ENCODE results near the gene SART3.
"Not testable (repeated sequence)": the region's sequence is repeated elsewhere in the genome, so short reads cannot be mapped to it uniquely, and the experiment has no call there.

SART3 gene

GRCh38 chr12:108578813-108579212 lies 17.8 kb upstream of the SART3 start:
- TF ChIP-seq CTCF (IDR thresholded peaks at IDR 0.05; ENCODE audit: insufficient read depth, low read depth, low read length, missing control alignments): no peak
- no peak for DNase-seq (ENCODE audit: low read depth)
- no peak overlapping the region for H3K4me3 ChIP-seq (ENCODE audit: low read length)

GRCh38 chr12:108578264-108578663 lies 17.3 kb upstream of the SART3 start:
- H3K4me3 ChIP-seq (ENCODE audit: low read length): no peak overlapping the region
- DNase-seq (ENCODE audit: low read depth): no peak
- no peak for TF ChIP-seq CTCF (IDR thresholded peaks at IDR 0.05; ENCODE audit: insufficient read depth, low read depth, low read length, missing control alignments)

DNA sequence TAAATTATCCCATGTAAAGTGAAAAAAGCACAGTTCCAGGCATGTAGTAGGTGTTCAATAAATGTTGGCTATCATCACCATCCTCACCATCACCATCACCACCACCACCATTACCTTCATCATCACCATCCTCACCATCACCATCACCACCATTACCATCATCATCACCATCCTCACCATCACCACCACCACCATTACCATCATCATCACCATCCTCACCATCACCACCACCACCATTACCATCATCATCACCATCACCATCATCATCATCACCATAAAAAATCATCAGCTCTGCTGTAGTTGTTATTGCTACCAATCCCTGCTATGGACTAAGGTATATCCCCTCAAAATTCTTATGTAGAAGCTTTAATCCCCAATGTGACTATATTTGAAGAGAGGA lies 16.5 kb upstream of the SART3 start:
- DNase-seq (ENCODE audit: low read depth): no peak
- TF ChIP-seq CTCF (IDR thresholded peaks at IDR 0.05; ENCODE audit: insufficient read depth, low read depth, low read length, missing control alignments): no peak
- H3K4me3 ChIP-seq (ENCODE audit: low read length): no peak overlapping the region

- no peak overlapping the region for H3K4me3 ChIP-seq (ENCODE audit: low read length)
- no peak for TF ChIP-seq CTCF (IDR thresholded peaks at IDR 0.05; ENCODE audit: insufficient read depth, low read depth, low read length, missing control alignments)
- DNase-seq (ENCODE audit: low read depth): no peak
These were observed 15.8 kb upstream of the SART3 start for GRCh38 chr12:108576660-108577234.

DNA sequence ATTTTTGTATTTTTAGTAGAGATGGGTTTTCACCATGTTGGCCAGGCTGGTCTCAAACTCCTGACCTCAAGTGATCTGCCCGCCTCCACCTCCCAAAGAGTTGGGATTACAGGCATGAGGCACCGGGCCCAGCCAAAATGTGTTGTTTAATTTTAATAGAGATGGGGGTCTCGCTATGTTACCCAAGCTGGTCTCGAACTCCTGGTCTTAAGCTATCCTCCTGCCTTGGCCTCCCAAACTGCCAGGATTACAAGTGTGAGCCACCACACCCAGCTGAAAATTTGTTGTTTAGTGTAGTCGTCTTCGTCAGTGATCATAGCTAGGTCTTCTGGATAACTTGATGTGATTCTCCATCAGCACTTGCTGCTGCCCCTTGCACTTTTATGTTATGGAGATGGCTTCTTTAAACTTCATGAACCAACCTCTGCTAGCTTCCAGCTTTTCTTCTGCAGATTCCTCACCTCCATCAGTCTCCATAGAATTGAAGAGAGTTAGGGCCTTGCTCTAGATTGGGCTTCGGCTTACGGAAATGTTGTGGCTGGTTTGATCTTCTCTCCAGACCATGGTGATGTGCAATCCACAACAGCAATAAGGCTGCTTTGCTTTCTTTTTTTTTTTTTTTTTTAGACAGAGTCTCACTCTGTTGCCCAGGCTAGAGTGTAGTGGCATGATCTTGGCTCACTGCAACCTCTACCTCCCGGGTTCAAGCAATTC lies 14.4 kb upstream of the SART3 start:
- DNase-seq (ENCODE audit: low read depth): no peak
- no peak for TF ChIP-seq CTCF (IDR thresholded peaks at IDR 0.05; ENCODE audit: insufficient read depth, low read depth, low read length, missing control alignments)
- no peak overlapping the region for H3K4me3 ChIP-seq (ENCODE audit: low read length)

GRCh38 chr12:108574276-108574675 lies 13.3 kb upstream of the SART3 start:
- H3K4me3 ChIP-seq (ENCODE audit: low read length); DNase-seq (ENCODE audit: low read depth): not testable (repeated sequence)

GRCh38 chr12:108573317-108573716 lies 12.3 kb upstream of the SART3 start:
- TF ChIP-seq CTCF (IDR thresholded peaks at IDR 0.05; ENCODE audit: insufficient read depth, low read depth, low read length, missing control alignments): no peak
- H3K4me3 ChIP-seq (ENCODE audit: low read length): no peak overlapping the region
- no peak for DNase-seq (ENCODE audit: low read depth)

Measured in epithelial cell of esophagus (primary cell).